ENCODE results near the gene MEGF6. TPM values are rescaled to one million over a fixed set of nuclear protein-coding genes. Genes with fewer than 3 reads are reported as not detected.

The MEGF6 gene
- total RNA-seq, 1 experiment from 2014 or later, result 65.3 TPM

DNA sequence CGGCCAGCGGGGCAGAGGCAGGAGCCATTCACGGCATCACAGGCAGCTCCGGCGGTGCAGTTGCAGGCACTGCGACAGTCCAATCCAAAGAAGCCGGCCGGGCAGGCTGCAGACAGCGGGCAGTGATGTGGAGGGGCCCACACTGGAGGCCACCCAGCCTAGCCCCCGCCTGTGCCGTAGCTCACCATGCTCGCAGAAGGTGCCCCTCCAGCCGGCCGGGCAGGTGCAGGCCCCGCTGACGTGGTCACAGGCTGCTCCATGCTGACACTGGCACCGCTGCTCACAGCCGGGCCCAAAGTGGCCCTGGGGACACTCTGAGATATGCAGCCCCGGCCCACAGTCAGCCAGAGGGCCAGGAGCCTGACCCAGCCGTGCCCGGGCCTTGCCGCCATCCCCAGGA lies 111.7 kb downstream of the MEGF6 start:
- H3K9me2 ChIP-seq (ENCODE audit: insufficient read depth), result no peaks in the 10 kb centered on the region
- no peak overlapping the region for H2AFZ ChIP-seq
- H3K4me2 ChIP-seq, result no peak overlapping the region
- no peaks in the 10 kb centered on the region for H3K27me3 ChIP-seq (ENCODE audit: insufficient read depth, low read depth)
- no peaks in the 10 kb centered on the region for H3K79me2 ChIP-seq (ENCODE audit: low read depth)
- DNase-seq, result no peak
- TF ChIP-seq EZH2 (IDR thresholded peaks at IDR 0.05; ENCODE audit: low read depth) (no peak), CTCF (conservative IDR thresholded peaks at IDR 0.05) (no peak)
- no peak overlapping the region for H3K27ac ChIP-seq
- H3K9me3 ChIP-seq (ENCODE audit: insufficient read depth, low read depth), result no peaks in the 10 kb centered on the region
- peaks cover 5% of the 10 kb centered on the region; the same call in 1 of the 2 replicates for H4K20me1 ChIP-seq (ENCODE audit: insufficient read depth)
- H3K4me1 ChIP-seq (replicated peaks; ENCODE audit: insufficient read depth), result peaks cover 18% of the 10 kb centered on the region
- H3K36me3 ChIP-seq (ENCODE audit: low read depth), result no peaks in the 10 kb centered on the region
- H3F3A ChIP-seq (ENCODE audit: insufficient read depth, low read depth), result peaks cover 15% of the 10 kb centered on the region; the same call in 1 of the 2 replicates
- CTCF ChIA-PET, result no interaction called here
- POLR2A ChIA-PET (ENCODE audit: unreplicated experiment), result no interaction called here
- no TSS peak for BruUV-seq (replicated peaks)
- intact Hi-C loops (cut with micrococcal nuclease; ENCODE audit: unreplicated experiment), result no loop called here
- H3K4me3 ChIP-seq, result no peak overlapping the region

- Histone ChIP-seq H3K36me3 (ENCODE audit: low read depth) (no peaks in the 10 kb centered on the region), H3K4me1 (replicated peaks; ENCODE audit: insufficient read depth) (peaks cover 13% of the 10 kb centered on the region), H3K9me3 (ENCODE audit: insufficient read depth, low read depth) (no peaks in the 10 kb centered on the region), H3K79me2 (ENCODE audit: low read depth) (no peaks in the 10 kb centered on the region), H3K9me2 (ENCODE audit: insufficient read depth) (no peaks in the 10 kb centered on the region), H3K27me3 (ENCODE audit: insufficient read depth, low read depth) (no peaks in the 10 kb centered on the region), H2AFZ (no peak overlapping the region), H3K4me3 (no peak overlapping the region), H4K20me1 (ENCODE audit: insufficient read depth) (peaks cover 5% of the 10 kb centered on the region; the same call in 1 of the 2 replicates), H3F3A (ENCODE audit: insufficient read depth, low read depth) (peaks cover 13% of the 10 kb centered on the region; the same call in 1 of the 2 replicates), H3K27ac (no peak overlapping the region), H3K4me2 (no peak overlapping the region)
- POLR2A ChIA-PET (ENCODE audit: unreplicated experiment), result no interaction called here
- no TSS peak for BruUV-seq (replicated peaks)
- TF ChIP-seq EZH2 (IDR thresholded peaks at IDR 0.05; ENCODE audit: low read depth), result no peak
- no peak for TF ChIP-seq CTCF (conservative IDR thresholded peaks at IDR 0.05)
- no peak for DNase-seq
- CTCF ChIA-PET, result no interaction called here
- intact Hi-C loops (cut with micrococcal nuclease; ENCODE audit: unreplicated experiment), result no loop called here
Measured at GRCh38 chr1:3498986-3499385, 112.3 kb downstream of the MEGF6 start.

GRCh38 chr1:3498246-3498930 lies 112.9 kb downstream of the MEGF6 start:
- intact Hi-C loops (cut with micrococcal nuclease; ENCODE audit: unreplicated experiment), result no loop called here
- Histone ChIP-seq H3K9me2 (ENCODE audit: insufficient read depth) (no peaks in the 10 kb centered on the region), H3K9me3 (ENCODE audit: insufficient read depth, low read depth) (no peaks in the 10 kb centered on the region), H3K4me3 (no peak overlapping the region), H3K4me1 (replicated peaks; ENCODE audit: insufficient read depth) (peaks cover 10% of the 10 kb centered on the region), H3K36me3 (ENCODE audit: low read depth) (no peaks in the 10 kb centered on the region), H3K4me2 (no peak overlapping the region), H3K27ac (no peak overlapping the region), H4K20me1 (ENCODE audit: insufficient read depth) (peaks cover 5% of the 10 kb centered on the region; the same call in 1 of the 2 replicates), H3F3A (ENCODE audit: insufficient read depth, low read depth) (peaks cover 8% of the 10 kb centered on the region; the same call in 1 of the 2 replicates), H3K79me2 (ENCODE audit: low read depth) (no peaks in the 10 kb centered on the region), H2AFZ (no peak overlapping the region), H3K27me3 (ENCODE audit: insufficient read depth, low read depth) (no peaks in the 10 kb centered on the region)
- TF ChIP-seq EZH2 (IDR thresholded peaks at IDR 0.05; ENCODE audit: low read depth), result no peak
- no peak for TF ChIP-seq CTCF (conservative IDR thresholded peaks at IDR 0.05)
- POLR2A ChIA-PET (ENCODE audit: unreplicated experiment), result no interaction called here
- CTCF ChIA-PET, result no interaction called here
- no peak for DNase-seq
- BruUV-seq (replicated peaks), result no TSS peak

Measured in PC-9 (cell line).